ENCODE data around the gene MAFF.
A peak's percentile ranks its signal among the peaks of the same experiment; 100 is the strongest.
"Not testable (repeated sequence)": the region's sequence is repeated elsewhere in the genome, so short reads cannot be mapped to it uniquely, and the experiment has no call there.

MAFF gene

GRCh38 chr22:38228326-38228872 lies 26.6 kb downstream of the MAFF start:
- no peak for DNase-seq

GRCh38 chr22:38228873-38229740 lies 27.3 kb downstream of the MAFF start:
- peak; percentile 54 for DNase-seq

- peak; percentile 87 for DNase-seq
These were observed 28.5 kb downstream of the MAFF start for GRCh38 chr22:38230108-38230825.

GRCh38 chr22:38230916-38231315 lies 29.1 kb downstream of the MAFF start:
- DNase-seq = no peak

- no peak for DNase-seq
These were observed 30.4 kb downstream of the MAFF start for GRCh38 chr22:38232196-38232595.

- no peak for DNase-seq
These were observed 31.6 kb downstream of the MAFF start for GRCh38 chr22:38233427-38233826.

- DNase-seq = not testable (repeated sequence)
These were observed 32.1 kb downstream of the MAFF start for GRCh38 chr22:38233856-38234255.

- DNase-seq = no peak
These were observed 33.6 kb downstream of the MAFF start for GRCh38 chr22:38235240-38235850.

- DNase-seq = no peak
These were observed 35.0 kb downstream of the MAFF start for GRCh38 chr22:38236786-38237185.

- no peak for DNase-seq
These were observed 36.8 kb downstream of the MAFF start for GRCh38 chr22:38238519-38239071.

- no peak for DNase-seq
These were observed 37.4 kb downstream of the MAFF start for GRCh38 chr22:38239101-38239761.

GRCh38 chr22:38240734-38241252 lies 39.0 kb downstream of the MAFF start:
- DNase-seq = no peak

- DNase-seq = no peak
These were observed 41.4 kb downstream of the MAFF start for GRCh38 chr22:38243007-38243765.

- no peak for DNase-seq
These were observed 42.3 kb downstream of the MAFF start for GRCh38 chr22:38244106-38244505.

- DNase-seq = no peak
These were observed 44.4 kb downstream of the MAFF start for GRCh38 chr22:38246046-38246658.

- DNase-seq = no peak
These were observed 44.9 kb downstream of the MAFF start for GRCh38 chr22:38246692-38247091.

- DNase-seq = no peak
These were observed 45.9 kb downstream of the MAFF start for GRCh38 chr22:38247713-38248112.

- no peak for DNase-seq
These were observed 46.5 kb downstream of the MAFF start for GRCh38 chr22:38248280-38248679.

- no peak for DNase-seq
These were observed 47.5 kb downstream of the MAFF start for GRCh38 chr22:38249301-38249700.

GRCh38 chr22:38249803-38250642 lies 48.2 kb downstream of the MAFF start:
- DNase-seq = no peak

Measured in hematopoietic multipotent progenitor cell treated with erythropoietin and hydrocortisone succinate and interleukin-3 and kit ligand, for 4 days (in vitro differentiated cells).